Esophagus muscularis mucosa (tissue), 4 donors: ENCODE measurements around the gene CLCN4. TPM values are rescaled to one million over a fixed set of nuclear protein-coding genes. Genes with fewer than 3 reads are reported as not detected.
A peak's percentile ranks its signal among the peaks of the same experiment; 100 is the strongest.

ENCODE experiments used
- DNase-seq: peaks from one replicate; pipeline ENCODE4 v3.0.0-alpha.2; 2017; ENCODE audit errors: extremely low spot score
- H3K27ac ChIP-seq, 4 donors: fragments of 200-600 bp; sonication (generic); replicated peaks in 1 of 4; 1 replicate in 3 of 4; 2 replicates in 1 of 4; pipeline ENCODE4 v1.5.1; 2016 to 2019; ENCODE audit warnings: mild to moderate bottlenecking in 1 of 4
- H3K27me3 ChIP-seq, 4 donors: fragments of 200-600 bp; sonication (generic); one replicate each; pipeline versions ENCODE4 v1.5.1 to v1.6.0; 2016 to 2019
- H3K36me3 ChIP-seq, 4 donors: fragments of 200-600 bp; sonication (generic); one replicate each; pipeline ENCODE4 v1.5.1; 2016 to 2019
- H3K4me1 ChIP-seq, 4 donors: fragments of 200-600 bp; sonication (generic); one replicate each; pipeline ENCODE4 v1.5.1; 2016 to 2019
- H3K4me3 ChIP-seq, 4 donors: fragments of 200-600 bp; sonication (generic); 1 replicate in 2 of 4; 2 replicates in 2 of 4; pipeline ENCODE4 v1.5.1; 2016 to 2019; ENCODE audit warnings: mild to moderate bottlenecking in 4 of 4, moderate library complexity in 1 of 4
- H3K9me3 ChIP-seq, 4 donors: fragments of 200-600 bp; sonication (generic); 1 replicate in 3 of 4; 2 replicates in 1 of 4; pipeline ENCODE4 v1.5.1; 2016 to 2019
- CTCF ChIP-seq, 3 experiments: fragments of 200-600 bp in 2 of 3; fragments of 450-650 bp in 1 of 3; sonication (generic) in 2 of 3; IDR thresholded peaks; one replicate each; pipeline ENCODE4 v1.5.1; 2017 to 2019; ENCODE audit warnings: antibody characterized with exemption in 3 of 3, mild to moderate bottlenecking in 2 of 3, moderate library complexity in 1 of 3
- EP300 ChIP-seq: sonication (generic); formaldehyde crosslinking; IDR thresholded peaks from one replicate; pipeline ENCODE4 v1.6.1; 2017; ENCODE audit warnings: antibody characterized with exemption
- POLR2A ChIP-seq: fragments of 450-650 bp; IDR thresholded peaks from one replicate; pipeline ENCODE4 v1.6.1; 2017; ENCODE audit warnings: antibody characterized with exemption, moderate library complexity, mild to moderate bottlenecking, low read depth
- POLR2AphosphoS5 ChIP-seq, 2 donors: sonication (generic); formaldehyde crosslinking; IDR thresholded peaks; one replicate each; pipeline ENCODE4 v1.6.1; 2017; ENCODE audit warnings: antibody characterized with exemption in 2 of 2
- WGBS: methylation state at CpG from one replicate; pipeline ENCODE4 v1.1.5; 2018; 5-methylcytosine and 5-hydroxymethylcytosine counted together
- intact Hi-C: fragments of 100-400 bp; cut with DNase I; formaldehyde crosslinking; loops from one replicate; pipeline ENCODE4 v1.15.1; 2023
- total RNA-seq, 4 donors: library from RNA; depleted of rRNA; stranded (reverse); fragments of >200 nt; gene quantifications; one replicate each; pipeline versions ENCODE4 v1.1.0 to v1.2.1, GENCODE V29; 2016

The CLCN4 gene
- total RNA-seq, 4 donors from 2014 or later = 0.42 to 1.8 (median 1.1) TPM

GRCh38 chrX:10172877-10173276 is 16.1 kb downstream of the CLCN4 start:
- no peaks in the 10 kb centered on the region for H3K27me3 ChIP-seq
- no peaks in the 10 kb centered on the region for H3K36me3 ChIP-seq
- H3K4me3 ChIP-seq = no peak overlapping the region
- peak overlapping the region in 2 of 4 donors; percentile 39 to 45 for H3K27ac ChIP-seq
- WGBS = 57% methylated on average over 11 of the region's 11 CpGs
- intact Hi-C loops = no loop called here
- H3K9me3 ChIP-seq = no peaks in the 10 kb centered on the region
- H3K4me1 ChIP-seq = peaks cover 12 to 34% (median 27%) of the 10 kb centered on the region in 4 donors
- TF ChIP-seq POLR2A = no peak
- TF ChIP-seq CTCF (IDR thresholded peaks at IDR 0.05) = no peak
- no peak for DNase-seq

- H3K4me1 ChIP-seq = peaks cover 12 to 36% (median 30%) of the 10 kb centered on the region in 4 donors
- H3K27ac ChIP-seq = peak overlapping the region in 2 of 4 donors; percentile 39 to 45
- WGBS = 30% methylated on average over 18 of the region's 19 CpGs
- TF ChIP-seq POLR2A = no peak
- TF ChIP-seq POLR2AphosphoS5 (IDR thresholded peaks at IDR 0.05) = peak in 1 of 2 donors; percentile 62
- no peak for TF ChIP-seq EP300
- no peak for TF ChIP-seq CTCF (IDR thresholded peaks at IDR 0.05)
- no peaks in the 10 kb centered on the region for H3K36me3 ChIP-seq
- H3K9me3 ChIP-seq = no peaks in the 10 kb centered on the region
- intact Hi-C loops = no loop called here
- DNase-seq = no peak
- peak overlapping the region in 3 of 4 donors; percentile 27 to 40 (median 31) for H3K4me3 ChIP-seq
- no peaks in the 10 kb centered on the region for H3K27me3 ChIP-seq
Observed at GRCh38 chrX:10173331-10173900, 16.6 kb downstream of the CLCN4 start.

- intact Hi-C loops = no loop called here
- Histone ChIP-seq H3K27ac (peak overlapping the region in 1 of 4 donors; percentile 45), H3K9me3 (no peaks in the 10 kb centered on the region), H3K27me3 (no peaks in the 10 kb centered on the region), H3K4me3 (peak overlapping the region in 1 of 4 donors; percentile 40), H3K36me3 (no peaks in the 10 kb centered on the region), H3K4me1 (peaks cover 12 to 36% (median 30%) of the 10 kb centered on the region in 4 donors)
- 75% methylated on average over 6 of the region's 9 CpGs for WGBS
- no peak for DNase-seq
- no peak for TF ChIP-seq CTCF (IDR thresholded peaks at IDR 0.05)
- TF ChIP-seq POLR2AphosphoS5 (IDR thresholded peaks at IDR 0.05) = no peak
- no peak for TF ChIP-seq EP300
- no peak for TF ChIP-seq POLR2A
Observed at GRCh38 chrX:10174051-10174450, 17.3 kb downstream of the CLCN4 start.

GRCh38 chrX:10174810-10175209 is 18.0 kb downstream of the CLCN4 start:
- WGBS = 81% methylated on average over 7 of the region's 7 CpGs
- intact Hi-C loops = no loop called here
- no peaks in the 10 kb centered on the region for H3K36me3 ChIP-seq

More at GRCh38 chrX:10174810-10175209, 18.0 kb downstream of the CLCN4 start:
- Histone ChIP-seq H3K4me1 (peaks cover 12 to 36% (median 30%) of the 10 kb centered on the region in 4 donors), H3K9me3 (no peaks in the 10 kb centered on the region), H3K27me3 (no peaks in the 10 kb centered on the region), H3K27ac (peak overlapping the region in 2 of 4 donors; percentile 47 to 55), H3K4me3 (no peak overlapping the region)
- TF ChIP-seq CTCF (IDR thresholded peaks at IDR 0.05) (no peak), POLR2AphosphoS5 (IDR thresholded peaks at IDR 0.05) (no peak), EP300 (no peak), POLR2A (no peak)
- no peak for DNase-seq
